GM23338 (cell line): ENCODE data around the gene HK1. TPM values are rescaled to one million over a fixed set of nuclear protein-coding genes. Genes with fewer than 3 reads are reported as not detected.

ENCODE experiments used
- ATAC-seq: fragments of 200-7000 bp; cut with Tn5 transposase; 3 replicates; pipeline ENCODE4 v1.9.1; 2020
- DNase-seq: peaks from one replicate; pipeline ENCODE4 v3.0.0-alpha.2; 2015; ENCODE audit warnings: low spot score
- H2AFZ ChIP-seq: fragments of 200-600 bp; sonication (generic); 2 replicates; pipeline ENCODE4 v1.8.0; 2016; ENCODE audit warnings: antibody characterized with exemption, mild to moderate bottlenecking, moderate library complexity
- H3F3A ChIP-seq: fragments of 200-600 bp; sonication (generic); replicated peaks from 2 replicates; pipeline ENCODE4 v1.8.0; 2017; ENCODE audit warnings: antibody characterized with exemption, mixed run types, low read depth
- H3K27ac ChIP-seq: fragments of 200-600 bp; sonication (generic); 2 replicates; pipeline ENCODE4 v1.6.1; 2016; ENCODE audit warnings: low read depth
- H3K27me3 ChIP-seq: fragments of 200-600 bp; sonication (generic); 2 replicates; pipeline ENCODE4 v1.8.0; 2016; ENCODE audit warnings: mild to moderate bottlenecking, mixed run types, moderate library complexity; ENCODE audit not compliant: insufficient read depth
- H3K36me3 ChIP-seq: fragments of 200-600 bp; sonication (generic); 2 replicates; pipeline ENCODE4 v1.8.0; 2016; ENCODE audit warnings: mild to moderate bottlenecking; ENCODE audit not compliant: insufficient read depth
- H3K4me1 ChIP-seq: fragments of 200-600 bp; sonication (generic); 2 replicates; pipeline ENCODE4 v1.8.0; 2016; ENCODE audit warnings: mild to moderate bottlenecking, moderate library complexity; ENCODE audit not compliant: insufficient read depth
- H3K4me2 ChIP-seq: fragments of 200-600 bp; sonication (generic); 2 replicates; pipeline ENCODE4 v1.7.1; 2017; ENCODE audit warnings: mixed run types
- H3K4me3 ChIP-seq: fragments of 200-600 bp; sonication (generic); 2 replicates; pipeline ENCODE4 v1.6.1; 2016; ENCODE audit warnings: mixed run types
- H3K79me2 ChIP-seq: fragments of 200-600 bp; sonication (generic); replicated peaks from 2 replicates; pipeline ENCODE4 v1.8.0; 2017; ENCODE audit warnings: mild to moderate bottlenecking; ENCODE audit not compliant: insufficient read depth
- H3K9me2 ChIP-seq: fragments of 200-600 bp; sonication (generic); 2 replicates; pipeline ENCODE4 v1.8.0; 2017; ENCODE audit not compliant: insufficient read depth
- H4K20me1 ChIP-seq: fragments of 200-600 bp; sonication (generic); replicated peaks from 2 replicates; pipeline ENCODE4 v1.8.0; 2017; ENCODE audit warnings: mild to moderate bottlenecking; ENCODE audit not compliant: insufficient read depth
- H3K27ac Mint-ChIP-seq: 2 replicates; pipeline ENCODE4 v1.8.0; 2020; ENCODE audit warnings: inconsistent platforms, mild to moderate bottlenecking, moderate library complexity, mixed read lengths
- H3K27me3 Mint-ChIP-seq: 3 replicates; pipeline ENCODE4 v1.8.0; 2022; ENCODE audit warnings: low read depth, mild to moderate bottlenecking, moderate library complexity, mixed read lengths, inconsistent platforms; ENCODE audit not compliant: insufficient read depth, poor library complexity
- H3K36me3 Mint-ChIP-seq: 3 replicates; pipeline ENCODE4 v1.8.0; 2021; ENCODE audit warnings: low read depth, mild to moderate bottlenecking, inconsistent platforms, moderate library complexity, mixed read lengths
- H3K4me1 Mint-ChIP-seq: 3 replicates; pipeline ENCODE4 v1.8.0; 2020; ENCODE audit warnings: mild to moderate bottlenecking, inconsistent platforms, mixed read lengths
- H3K4me3 Mint-ChIP-seq: 3 replicates; pipeline ENCODE4 v1.8.0; 2021; ENCODE audit warnings: moderate library complexity, mild to moderate bottlenecking, inconsistent platforms, mixed read lengths
- H3K9me3 Mint-ChIP-seq: 3 replicates; pipeline ENCODE4 v1.8.0; 2020; ENCODE audit warnings: moderate library complexity, mild to moderate bottlenecking, inconsistent platforms, mixed read lengths
- CREB1 ChIP-seq: fragments of 250-450 bp; sonication (Bioruptor Pico); IDR thresholded peaks from 2 replicates; pipeline ENCODE4 v1.5.0; 2020; ENCODE audit warnings: low read depth, mild to moderate bottlenecking, moderate library complexity
- EZH2 ChIP-seq: fragments of 200-600 bp; sonication (generic); IDR thresholded peaks from one replicate; pipeline ENCODE4 v1.8.0; 2017; ENCODE audit warnings: antibody characterized with exemption, mild to moderate bottlenecking, low read depth; ENCODE audit not compliant: unreplicated experiment
- EZH2phosphoT487 ChIP-seq: fragments of 200-600 bp; sonication (generic); IDR thresholded peaks from one replicate; pipeline ENCODE4 v1.8.1; 2018; ENCODE audit warnings: antibody characterized with exemption; ENCODE audit not compliant: unreplicated experiment
- NANOG ChIP-seq: IDR thresholded peaks from 2 replicates; pipeline ENCODE4 v1.6.1; 2016; ENCODE audit warnings: antibody characterized with exemption, borderline replicate concordance
- STAT1 ChIP-seq: IDR thresholded peaks from one replicate; pipeline ENCODE4 v1.6.1; 2016; ENCODE audit warnings: antibody characterized with exemption; ENCODE audit not compliant: unreplicated experiment
- ZNF331 ChIP-seq: fragments of 250-450 bp; sonication (Bioruptor Pico); IDR thresholded peaks from 2 replicates; pipeline ENCODE4 v1.5.0; 2020; ENCODE audit warnings: low read depth, mild to moderate bottlenecking, moderate library complexity
- polyA plus RNA-seq: library from polyadenylated mRNA; unstranded; fragments of >200 nt; fragmentation: Nextera tagmentation; extraction: Ambion mirVana; gene quantifications from 2 replicates; pipeline ENCODE4 v1.2.1, GENCODE V29; 2016
- total RNA-seq: library from RNA; depleted of rRNA; stranded (reverse); fragments of >200 nt; shearing (Covaris generic); gene quantifications from 2 replicates; pipeline ENCODE4 v1.2.3, GENCODE V29; 2014
- TF ChIP-seq, protein P1 (sequence below): IDR thresholded peaks from one replicate; pipeline ENCODE4 v1.6.1; 2018; ENCODE audit warnings: antibody characterized with exemption; ENCODE audit not compliant: unreplicated experiment
- TF ChIP-seq, protein P2 (sequence below): IDR thresholded peaks from 2 replicates; pipeline ENCODE4 v1.6.1; 2016; ENCODE audit warnings: antibody characterized with exemption
- TF ChIP-seq, protein P3 (sequence below): fragments of 250-450 bp; sonication (Bioruptor Pico); IDR thresholded peaks from 2 replicates; pipeline ENCODE4 v1.5.0; 2020; ENCODE audit warnings: mild to moderate bottlenecking, moderate library complexity

The HK1 gene
- total and polyA plus RNA-seq, 2 experiments from 2014 or later: 76.6 to 229 TPM

- TF ChIP-seq, protein P1, sequence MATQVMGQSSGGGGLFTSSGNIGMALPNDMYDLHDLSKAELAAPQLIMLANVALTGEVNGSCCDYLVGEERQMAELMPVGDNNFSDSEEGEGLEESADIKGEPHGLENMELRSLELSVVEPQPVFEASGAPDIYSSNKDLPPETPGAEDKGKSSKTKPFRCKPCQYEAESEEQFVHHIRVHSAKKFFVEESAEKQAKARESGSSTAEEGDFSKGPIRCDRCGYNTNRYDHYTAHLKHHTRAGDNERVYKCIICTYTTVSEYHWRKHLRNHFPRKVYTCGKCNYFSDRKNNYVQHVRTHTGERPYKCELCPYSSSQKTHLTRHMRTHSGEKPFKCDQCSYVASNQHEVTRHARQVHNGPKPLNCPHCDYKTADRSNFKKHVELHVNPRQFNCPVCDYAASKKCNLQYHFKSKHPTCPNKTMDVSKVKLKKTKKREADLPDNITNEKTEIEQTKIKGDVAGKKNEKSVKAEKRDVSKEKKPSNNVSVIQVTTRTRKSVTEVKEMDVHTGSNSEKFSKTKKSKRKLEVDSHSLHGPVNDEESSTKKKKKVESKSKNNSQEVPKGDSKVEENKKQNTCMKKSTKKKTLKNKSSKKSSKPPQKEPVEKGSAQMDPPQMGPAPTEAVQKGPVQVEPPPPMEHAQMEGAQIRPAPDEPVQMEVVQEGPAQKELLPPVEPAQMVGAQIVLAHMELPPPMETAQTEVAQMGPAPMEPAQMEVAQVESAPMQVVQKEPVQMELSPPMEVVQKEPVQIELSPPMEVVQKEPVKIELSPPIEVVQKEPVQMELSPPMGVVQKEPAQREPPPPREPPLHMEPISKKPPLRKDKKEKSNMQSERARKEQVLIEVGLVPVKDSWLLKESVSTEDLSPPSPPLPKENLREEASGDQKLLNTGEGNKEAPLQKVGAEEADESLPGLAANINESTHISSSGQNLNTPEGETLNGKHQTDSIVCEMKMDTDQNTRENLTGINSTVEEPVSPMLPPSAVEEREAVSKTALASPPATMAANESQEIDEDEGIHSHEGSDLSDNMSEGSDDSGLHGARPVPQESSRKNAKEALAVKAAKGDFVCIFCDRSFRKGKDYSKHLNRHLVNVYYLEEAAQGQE: no peak
- TF ChIP-seq EZH2phosphoT487: no peak
- TF ChIP-seq ZNF331 (CRISPR knock-in tag): no peak
- no peak for TF ChIP-seq NANOG
- no peak for TF ChIP-seq STAT1
- TF ChIP-seq, protein P2, sequence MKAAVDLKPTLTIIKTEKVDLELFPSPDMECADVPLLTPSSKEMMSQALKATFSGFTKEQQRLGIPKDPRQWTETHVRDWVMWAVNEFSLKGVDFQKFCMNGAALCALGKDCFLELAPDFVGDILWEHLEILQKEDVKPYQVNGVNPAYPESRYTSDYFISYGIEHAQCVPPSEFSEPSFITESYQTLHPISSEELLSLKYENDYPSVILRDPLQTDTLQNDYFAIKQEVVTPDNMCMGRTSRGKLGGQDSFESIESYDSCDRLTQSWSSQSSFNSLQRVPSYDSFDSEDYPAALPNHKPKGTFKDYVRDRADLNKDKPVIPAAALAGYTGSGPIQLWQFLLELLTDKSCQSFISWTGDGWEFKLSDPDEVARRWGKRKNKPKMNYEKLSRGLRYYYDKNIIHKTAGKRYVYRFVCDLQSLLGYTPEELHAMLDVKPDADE: no peak
- TF ChIP-seq EZH2: no peak
These were observed 23.4 kb upstream of the HK1 start (continued) for GRCh38 chr10:69254877-69255276.

GRCh38 chr10:69259547-69260243 lies 18.6 kb upstream of the HK1 start:
- Histone ChIP-seq H3K36me3 (no peaks in the 10 kb centered on the region), H2AFZ (no peak overlapping the region), H3K27me3 (no peaks in the 10 kb centered on the region), H3K4me2 (no peak overlapping the region), H3K4me1 (no peaks in the 10 kb centered on the region), H3K27ac (no peak overlapping the region), H3K9me2 (peaks cover 7% of the 10 kb centered on the region; the same call in 1 of the 2 replicates), H3K79me2 (no peaks in the 10 kb centered on the region), H3F3A (no peaks in the 10 kb centered on the region), H4K20me1 (no peaks in the 10 kb centered on the region), H3K4me3 (no peak overlapping the region)
- H3K4me3 Mint-ChIP-seq: no peak overlapping the region
- ATAC-seq (no peak), DNase-seq (no peak)
- no peak overlapping the region for H3K27ac Mint-ChIP-seq
- H3K9me3 Mint-ChIP-seq: no peaks in the 10 kb centered on the region
- H3K27me3 Mint-ChIP-seq: peaks cover 5% of the 10 kb centered on the region
- H3K36me3 Mint-ChIP-seq: no peaks in the 10 kb centered on the region
- H3K4me1 Mint-ChIP-seq: no peaks in the 10 kb centered on the region
- TF ChIP-seq, protein P3, sequence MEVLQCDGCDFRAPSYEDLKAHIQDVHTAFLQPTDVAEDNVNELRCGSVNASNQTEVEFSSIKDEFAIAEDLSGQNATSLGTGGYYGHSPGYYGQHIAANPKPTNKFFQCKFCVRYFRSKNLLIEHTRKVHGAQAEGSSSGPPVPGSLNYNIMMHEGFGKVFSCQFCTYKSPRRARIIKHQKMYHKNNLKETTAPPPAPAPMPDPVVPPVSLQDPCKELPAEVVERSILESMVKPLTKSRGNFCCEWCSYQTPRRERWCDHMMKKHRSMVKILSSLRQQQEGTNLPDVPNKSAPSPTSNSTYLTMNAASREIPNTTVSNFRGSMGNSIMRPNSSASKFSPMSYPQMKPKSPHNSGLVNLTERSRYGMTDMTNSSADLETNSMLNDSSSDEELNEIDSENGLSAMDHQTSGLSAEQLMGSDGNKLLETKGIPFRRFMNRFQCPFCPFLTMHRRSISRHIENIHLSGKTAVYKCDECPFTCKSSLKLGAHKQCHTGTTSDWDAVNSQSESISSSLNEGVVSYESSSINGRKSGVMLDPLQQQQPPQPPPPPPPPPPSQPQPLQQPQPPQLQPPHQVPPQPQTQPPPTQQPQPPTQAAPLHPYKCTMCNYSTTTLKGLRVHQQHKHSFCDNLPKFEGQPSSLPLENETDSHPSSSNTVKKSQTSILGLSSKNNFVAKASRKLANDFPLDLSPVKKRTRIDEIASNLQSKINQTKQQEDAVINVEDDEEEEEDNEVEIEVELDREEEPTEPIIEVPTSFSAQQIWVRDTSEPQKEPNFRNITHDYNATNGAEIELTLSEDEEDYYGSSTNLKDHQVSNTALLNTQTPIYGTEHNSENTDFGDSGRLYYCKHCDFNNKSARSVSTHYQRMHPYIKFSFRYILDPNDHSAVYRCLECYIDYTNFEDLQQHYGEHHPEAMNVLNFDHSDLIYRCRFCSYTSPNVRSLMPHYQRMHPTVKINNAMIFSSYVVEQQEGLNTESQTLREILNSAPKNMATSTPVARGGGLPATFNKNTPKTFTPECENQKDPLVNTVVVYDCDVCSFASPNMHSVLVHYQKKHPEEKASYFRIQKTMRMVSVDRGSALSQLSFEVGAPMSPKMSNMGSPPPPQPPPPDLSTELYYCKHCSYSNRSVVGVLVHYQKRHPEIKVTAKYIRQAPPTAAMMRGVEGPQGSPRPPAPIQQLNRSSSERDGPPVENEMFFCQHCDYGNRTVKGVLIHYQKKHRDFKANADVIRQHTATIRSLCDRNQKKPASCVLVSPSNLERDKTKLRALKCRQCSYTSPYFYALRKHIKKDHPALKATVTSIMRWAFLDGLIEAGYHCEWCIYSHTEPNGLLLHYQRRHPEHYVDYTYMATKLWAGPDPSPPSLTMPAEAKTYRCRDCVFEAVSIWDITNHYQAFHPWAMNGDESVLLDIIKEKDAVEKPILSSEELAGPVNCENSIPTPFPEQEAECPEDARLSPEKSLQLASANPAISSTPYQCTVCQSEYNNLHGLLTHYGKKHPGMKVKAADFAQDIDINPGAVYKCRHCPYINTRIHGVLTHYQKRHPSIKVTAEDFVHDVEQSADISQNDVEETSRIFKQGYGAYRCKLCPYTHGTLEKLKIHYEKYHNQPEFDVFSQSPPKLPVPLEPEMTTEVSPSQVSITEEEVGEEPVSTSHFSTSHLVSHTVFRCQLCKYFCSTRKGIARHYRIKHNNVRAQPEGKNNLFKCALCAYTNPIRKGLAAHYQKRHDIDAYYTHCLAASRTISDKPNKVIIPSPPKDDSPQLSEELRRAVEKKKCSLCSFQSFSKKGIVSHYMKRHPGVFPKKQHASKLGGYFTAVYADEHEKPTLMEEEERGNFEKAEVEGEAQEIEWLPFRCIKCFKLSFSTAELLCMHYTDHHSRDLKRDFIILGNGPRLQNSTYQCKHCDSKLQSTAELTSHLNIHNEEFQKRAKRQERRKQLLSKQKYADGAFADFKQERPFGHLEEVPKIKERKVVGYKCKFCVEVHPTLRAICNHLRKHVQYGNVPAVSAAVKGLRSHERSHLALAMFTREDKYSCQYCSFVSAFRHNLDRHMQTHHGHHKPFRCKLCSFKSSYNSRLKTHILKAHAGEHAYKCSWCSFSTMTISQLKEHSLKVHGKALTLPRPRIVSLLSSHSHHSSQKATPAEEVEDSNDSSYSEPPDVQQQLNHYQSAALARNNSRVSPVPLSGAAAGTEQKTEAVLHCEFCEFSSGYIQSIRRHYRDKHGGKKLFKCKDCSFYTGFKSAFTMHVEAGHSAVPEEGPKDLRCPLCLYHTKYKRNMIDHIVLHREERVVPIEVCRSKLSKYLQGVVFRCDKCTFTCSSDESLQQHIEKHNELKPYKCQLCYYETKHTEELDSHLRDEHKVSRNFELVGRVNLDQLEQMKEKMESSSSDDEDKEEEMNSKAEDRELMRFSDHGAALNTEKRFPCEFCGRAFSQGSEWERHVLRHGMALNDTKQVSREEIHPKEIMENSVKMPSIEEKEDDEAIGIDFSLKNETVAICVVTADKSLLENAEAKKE (CRISPR knock-in tag): no peak
- TF ChIP-seq, protein P1: no peak
- TF ChIP-seq CREB1 (CRISPR knock-in tag): no peak
